Stimulated activated CD8-positive, alpha-beta memory T cell treated with anti-CD3 and anti-CD28 coated beads, Interleukin-12 subunit alpha, Interleukin-12 subunit beta, amount 100 ng/mL, for 24 hours (primary cell): ENCODE measurements around the gene CTNNAL1.

Experiments used
- DNase-seq: peaks from one replicate; pipeline ENCODE4 v3.0.0-alpha.2; 2020; ENCODE audit errors: extremely low read depth

CTNNAL1 gene

DNA sequence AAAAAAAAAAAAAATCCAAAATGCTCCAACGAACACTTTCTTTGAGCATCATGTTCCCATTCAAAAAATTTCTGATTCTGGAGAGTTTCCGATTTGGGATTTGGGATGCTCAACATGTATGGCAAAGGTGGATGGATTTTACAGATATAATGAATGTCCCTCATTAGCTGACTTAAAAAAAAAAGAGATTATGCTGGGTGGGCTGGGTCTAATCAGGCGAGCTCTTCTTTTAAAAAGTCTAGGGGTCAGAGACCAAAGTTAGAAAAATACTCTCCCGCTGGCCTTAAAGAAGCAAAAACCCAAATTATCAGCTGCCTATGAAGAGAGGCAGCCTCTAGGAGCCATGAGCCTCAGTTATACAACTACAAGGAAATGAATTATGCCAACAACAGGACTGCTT lies 15.2 kb upstream of the CTNNAL1 start:
- DNase-seq, result no peak

DNA sequence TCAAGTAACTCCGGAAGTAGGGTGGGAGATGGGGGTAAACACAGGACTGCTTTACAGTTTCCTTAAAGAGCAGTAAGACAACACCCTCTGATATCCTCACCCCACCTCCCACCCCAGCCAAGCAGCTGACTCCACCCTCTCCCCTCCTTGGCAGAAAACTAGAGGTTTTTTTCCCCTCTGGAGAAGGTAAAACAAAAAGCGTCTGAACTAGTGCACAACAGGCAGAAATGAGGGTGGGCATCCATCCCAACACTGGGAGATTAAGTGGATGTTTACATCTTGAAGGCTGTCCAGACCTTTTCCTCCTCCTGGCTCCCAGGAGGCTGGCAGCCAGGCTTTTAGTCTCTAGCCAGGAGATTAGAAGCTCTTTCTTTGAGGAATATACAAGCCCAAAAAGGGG lies 13.9 kb upstream of the CTNNAL1 start:
- no peak for DNase-seq

DNA sequence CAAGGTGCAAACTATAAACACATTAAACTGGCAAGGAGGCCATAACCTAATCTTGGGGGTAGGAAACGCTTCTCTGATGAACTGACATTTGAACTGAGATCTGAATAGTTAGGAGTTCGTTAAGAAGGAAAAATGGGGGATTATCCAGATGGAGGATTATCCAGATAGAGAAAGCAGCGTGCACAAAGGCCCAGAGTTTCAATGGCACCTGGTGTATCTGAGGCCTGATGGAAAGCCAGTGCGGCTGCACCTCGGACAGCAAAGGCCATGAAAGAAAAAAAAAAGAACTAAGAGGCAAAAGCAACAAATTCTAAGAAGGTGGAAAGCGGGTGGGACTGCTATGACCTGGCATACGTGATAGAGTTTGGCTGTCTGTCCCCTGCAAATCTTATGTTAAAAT lies 13.0 kb upstream of the CTNNAL1 start:
- no peak for DNase-seq

DNA sequence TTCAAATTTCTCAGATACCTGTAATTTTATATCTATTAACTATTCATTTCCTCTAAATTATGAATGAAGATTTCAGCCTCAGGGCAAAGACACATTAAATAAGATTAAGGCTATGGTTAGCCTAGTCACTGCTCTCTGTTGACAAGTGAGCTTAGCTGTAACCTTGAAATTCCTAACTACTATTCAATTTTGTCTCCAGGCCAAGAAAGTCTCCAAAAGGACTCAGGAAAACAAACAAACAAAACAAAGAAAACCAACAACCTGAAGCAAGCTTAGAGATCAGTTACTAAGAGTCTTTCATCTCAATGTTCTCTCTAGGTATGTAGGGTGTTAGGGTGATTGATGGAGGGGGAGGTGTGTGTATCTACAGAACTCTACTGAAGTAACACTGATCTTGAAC lies 9.6 kb upstream of the CTNNAL1 start:
- no peak for DNase-seq

DNA sequence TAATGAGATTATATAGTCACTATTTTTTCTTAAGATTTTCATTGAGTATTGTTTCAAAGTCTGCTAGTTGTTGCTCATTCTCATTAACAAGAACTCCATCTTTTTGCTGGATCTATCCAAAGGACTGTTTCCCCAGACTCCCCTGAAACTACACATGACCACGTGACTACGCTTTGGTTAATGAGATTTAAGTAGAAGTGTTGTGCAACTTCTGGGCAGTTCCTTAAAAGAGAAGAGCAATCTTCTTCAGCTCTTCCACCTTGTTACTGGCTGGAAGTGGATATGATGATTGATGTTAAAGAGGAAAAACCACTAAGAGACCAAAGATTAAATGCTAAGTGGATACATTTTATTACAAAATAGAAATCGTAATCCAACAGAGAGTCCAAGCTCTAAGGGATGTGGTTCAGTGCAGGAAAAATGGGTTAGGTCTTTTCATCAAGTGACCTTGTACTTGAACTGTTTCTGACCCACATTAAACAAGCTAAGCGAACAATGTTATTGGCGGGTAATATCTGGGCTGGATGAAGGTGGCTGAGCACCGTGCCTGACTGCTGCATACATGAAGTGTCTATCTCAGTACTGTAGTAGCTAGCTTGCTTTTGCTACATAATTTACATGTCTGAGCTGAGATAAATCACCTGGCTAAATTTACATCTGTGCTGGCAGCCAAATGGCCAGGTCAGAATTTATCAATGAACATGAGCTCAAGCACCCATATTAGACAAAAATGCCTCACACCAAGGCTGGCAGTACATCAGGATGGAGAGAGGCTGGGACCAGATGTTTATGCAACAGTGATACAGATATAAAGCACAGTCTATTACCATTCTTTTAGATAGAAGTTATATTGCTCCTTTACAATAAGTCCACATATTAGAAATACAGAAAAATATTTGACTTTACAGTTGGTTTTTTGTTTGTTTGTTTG lies 7.5 kb upstream of the CTNNAL1 start:
- DNase-seq, result no peak

DNA sequence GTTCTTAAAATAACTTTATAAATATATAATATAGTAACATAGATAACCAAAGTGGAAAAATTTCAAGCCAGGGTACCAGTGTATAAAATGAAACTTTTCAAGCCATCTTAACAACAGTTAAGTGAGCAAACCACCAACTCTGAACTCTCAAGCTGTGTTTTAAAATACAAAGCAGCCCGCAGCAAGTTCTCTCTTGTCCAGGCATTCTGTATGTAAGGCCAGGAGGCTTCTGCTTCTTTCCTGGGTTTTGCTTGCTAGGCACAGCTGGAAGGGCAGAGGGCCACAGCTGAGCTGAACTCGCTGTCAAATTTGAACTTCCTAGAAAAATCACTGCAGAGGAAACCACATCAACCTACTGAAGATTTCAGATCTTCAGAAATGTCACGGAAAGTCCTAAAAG lies 6.8 kb upstream of the CTNNAL1 start:
- no peak for DNase-seq

DNA sequence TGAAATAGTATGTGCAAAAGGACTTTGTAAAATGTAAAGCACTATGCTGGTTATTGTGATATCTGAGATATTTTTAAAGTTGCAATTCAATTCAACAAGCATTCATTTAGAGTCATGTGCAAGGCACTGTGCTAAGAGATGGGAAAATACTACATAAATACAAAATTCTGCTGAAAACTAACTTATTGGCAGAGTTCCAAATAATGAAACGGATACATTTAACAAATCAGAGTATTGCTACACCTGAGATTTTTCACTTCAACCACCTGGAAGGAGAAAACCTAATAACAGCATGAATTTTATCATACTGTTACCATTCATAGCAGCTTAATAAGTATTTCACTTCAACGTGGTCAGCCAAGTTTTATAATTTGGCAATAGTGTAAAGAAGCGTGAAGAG lies 6.1 kb upstream of the CTNNAL1 start:
- no peak for DNase-seq

DNA sequence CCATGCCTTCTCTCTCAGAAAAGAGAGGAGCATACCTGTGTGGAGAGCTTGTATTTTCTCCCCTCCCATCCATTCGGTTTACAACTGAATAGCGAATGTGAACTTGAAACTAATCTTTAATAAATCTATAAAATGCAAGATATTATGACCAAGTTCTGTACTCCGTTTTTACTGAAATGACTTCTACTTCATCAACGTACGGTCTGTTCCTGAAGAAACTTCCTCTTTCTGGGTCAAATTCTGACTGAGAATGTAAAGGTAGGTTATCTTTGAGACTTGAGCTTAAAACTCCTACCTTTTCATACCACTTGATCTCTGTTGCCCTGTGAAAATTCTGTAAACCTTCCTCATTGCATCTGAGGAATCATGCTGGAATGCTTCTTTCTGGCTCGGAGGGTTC lies 4.2 kb upstream of the CTNNAL1 start:
- DNase-seq, result no peak

DNA sequence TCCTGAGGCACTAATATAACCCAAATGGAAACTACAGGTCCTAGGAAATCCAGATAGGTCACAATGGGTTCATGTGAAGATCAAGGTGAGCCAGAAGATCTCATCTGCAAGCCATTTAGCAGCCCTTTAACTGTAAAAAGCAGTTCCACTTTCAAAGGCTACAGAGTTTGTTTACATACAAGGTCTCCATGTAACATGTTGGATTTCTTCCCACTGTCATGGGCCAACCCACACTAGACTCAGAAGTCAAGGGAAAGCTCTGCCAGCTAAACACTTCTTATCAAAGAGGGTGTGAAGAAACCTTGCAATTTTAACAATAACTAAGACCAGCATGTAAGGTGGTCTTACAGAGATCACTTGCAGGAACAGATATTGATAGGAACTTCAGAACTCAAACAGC lies 3.8 kb upstream of the CTNNAL1 start:
- DNase-seq, result no peak

DNA sequence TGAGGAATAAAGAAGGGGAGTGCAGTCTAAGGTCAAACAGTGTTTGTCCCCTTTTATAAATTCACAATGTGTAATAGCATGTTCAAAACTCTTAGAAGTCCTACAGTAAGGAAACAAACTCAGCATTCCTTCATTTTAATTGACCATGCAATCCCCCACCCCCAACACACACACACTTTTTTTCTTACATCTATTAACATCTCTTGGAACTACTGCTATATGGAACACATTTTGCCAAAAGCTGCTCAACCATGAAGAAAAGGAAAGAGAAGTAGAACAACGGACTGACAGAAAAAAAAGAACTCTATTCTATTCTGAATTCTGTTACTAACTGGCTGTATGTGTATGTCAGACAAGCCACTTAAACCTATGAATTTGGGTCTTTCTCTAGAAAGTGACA lies 2.8 kb upstream of the CTNNAL1 start:
- no peak for DNase-seq

DNA sequence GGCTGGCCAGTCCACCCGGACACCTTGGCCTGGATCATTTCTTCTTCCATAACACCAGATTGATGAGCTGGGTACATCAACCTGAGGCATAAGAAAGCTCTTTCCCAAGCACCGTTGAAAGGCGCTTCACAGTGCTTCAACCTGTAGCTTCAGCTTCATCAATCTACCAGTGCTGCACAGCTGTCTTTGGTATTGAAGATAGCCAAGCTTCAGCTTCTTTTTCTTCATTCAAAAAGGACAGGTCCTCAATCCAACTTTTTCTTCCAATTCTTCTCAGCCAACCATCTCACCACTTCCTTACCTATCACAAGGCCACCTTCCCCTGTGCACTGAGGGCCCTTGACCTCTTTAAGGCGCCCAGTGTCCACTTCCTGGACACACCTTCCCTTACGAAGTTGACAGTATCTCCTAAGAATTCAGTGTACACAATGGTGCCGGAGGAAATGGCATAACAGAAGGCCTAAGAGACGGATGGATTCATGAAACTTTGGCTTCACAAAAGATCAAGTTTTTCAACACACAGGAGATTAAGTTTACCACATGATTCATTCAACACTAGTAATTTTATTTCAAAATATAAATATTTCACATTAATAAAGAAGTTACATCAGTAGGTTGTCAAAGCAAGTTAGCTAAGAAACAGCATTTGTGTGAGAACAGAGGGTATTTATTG lies 1.4 kb upstream of the CTNNAL1 start:
- DNase-seq, result no peak

DNA sequence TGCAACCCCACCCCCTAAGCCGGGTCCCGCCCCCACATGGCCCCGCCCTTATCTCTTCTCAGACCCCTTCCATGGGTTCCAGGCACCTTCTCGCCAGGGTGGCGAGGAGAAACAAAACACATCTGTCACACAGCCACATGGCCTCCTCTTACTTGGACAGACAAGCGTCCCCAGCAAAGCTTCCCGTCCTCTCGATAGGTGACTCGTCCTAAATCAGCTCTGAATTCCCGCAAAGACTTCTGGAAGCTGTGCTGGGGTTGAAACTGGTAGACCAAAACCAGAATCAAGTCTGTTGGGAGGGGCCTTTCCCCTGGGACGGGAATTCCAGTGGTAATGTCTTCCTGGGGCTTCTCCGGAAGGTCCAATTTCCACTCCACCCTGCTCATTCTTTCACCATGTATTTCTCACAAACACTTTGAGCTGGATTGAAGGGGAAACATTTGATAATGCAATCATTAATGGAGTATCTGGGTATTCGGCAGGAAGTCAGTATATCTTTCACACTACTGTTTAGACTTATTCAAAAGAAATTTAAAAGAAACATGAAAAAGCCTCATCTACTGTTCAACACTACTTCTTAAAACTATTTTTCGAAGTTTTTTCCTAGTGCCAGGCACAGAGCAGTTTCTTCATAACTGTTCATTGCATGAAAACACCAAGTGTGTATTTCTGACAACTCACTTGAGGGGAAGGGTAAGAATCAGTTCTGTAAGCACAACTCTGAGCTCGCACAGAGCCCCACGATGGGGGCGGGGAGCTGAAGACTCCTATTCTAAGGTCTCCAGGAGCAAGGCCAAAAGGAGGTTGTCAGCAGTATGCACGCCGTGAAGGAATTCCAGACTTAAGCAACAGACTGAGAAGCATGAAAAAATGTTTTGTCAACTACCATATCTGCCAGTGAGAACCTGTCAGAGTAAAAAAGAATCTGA lies 644 bp upstream of the CTNNAL1 start:
- no peak for DNase-seq

DNA sequence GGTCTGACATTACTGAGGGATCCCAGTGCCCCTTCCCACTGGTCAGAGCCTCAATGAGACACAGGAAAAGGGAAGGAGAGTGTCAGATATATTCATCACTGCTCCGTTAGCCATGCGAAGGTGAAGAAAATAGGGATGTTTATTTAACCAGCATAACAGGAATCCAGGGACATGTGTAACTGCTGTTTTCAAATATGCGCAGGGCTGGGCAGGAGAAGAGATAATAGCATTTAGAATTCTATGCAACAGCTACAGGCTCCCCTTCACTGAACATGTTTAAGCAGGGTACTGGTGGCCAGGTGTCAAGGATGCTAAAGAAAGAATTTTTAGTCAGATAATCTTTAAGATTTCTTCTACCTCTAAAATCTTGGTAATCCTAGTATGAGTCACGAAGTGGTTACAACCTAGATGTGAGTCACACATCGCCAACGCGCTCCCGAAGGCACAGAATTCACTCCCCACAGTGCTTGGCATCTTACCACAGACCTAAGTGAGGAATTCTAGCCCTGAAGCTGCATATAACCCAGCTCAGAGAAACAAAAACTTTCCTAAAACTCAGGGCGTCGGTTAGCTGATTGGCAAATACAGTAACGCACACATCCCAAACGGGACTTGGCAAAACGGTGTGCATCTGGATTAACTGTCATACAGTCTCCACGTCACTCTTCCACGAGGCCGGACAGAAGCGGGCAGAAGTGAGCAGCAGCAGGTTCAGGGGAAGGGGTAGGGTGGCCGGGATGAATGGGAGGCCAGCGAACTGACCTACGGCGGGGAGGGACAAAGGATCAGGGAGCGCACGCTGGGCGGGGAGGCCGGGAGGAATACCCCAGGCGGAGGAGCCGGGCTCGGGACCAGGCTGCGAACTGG lies 1.1 kb downstream of the CTNNAL1 start:
- DNase-seq, result no peak

DNA sequence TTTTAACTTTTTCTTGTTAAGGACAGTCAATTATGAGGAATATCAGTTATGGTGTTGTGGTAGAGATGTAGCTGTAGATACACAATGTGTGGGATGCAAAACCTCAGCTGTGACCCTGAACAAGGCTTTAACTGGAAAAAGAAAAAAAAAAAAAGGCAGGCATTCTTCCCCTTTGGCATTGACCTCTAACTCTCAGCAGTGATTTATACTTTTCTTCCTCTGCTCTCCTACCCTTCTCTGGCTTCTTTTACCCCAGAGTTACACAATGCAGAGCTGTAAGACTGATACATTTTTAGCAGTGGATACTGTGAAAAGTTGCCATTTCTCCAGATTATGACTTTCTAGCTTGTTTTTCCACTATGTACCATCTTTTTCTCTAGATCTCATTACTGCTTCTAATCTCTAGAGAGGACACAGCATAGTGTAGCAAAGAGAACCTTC lies 2.0 kb downstream of the CTNNAL1 start:
- DNase-seq, result no peak

DNA sequence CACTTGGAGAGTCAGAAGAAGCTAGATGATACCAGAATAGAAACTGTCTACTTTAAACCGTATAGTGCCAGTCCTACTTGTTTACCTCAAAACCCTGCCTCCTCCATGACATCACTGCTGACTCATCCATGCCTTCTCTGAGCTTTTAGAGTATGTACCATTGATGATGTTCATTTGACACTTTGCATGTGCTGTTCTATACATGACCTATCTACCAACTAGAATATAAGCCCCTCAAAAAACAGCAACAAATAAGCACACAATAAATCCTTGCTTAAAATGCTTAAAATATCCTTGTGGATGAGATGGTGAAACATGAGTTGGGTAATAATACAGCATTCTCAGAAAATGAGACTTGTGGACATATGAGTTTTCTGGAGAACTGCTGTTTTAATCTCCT lies 2.6 kb downstream of the CTNNAL1 start:
- DNase-seq, result no peak

DNA sequence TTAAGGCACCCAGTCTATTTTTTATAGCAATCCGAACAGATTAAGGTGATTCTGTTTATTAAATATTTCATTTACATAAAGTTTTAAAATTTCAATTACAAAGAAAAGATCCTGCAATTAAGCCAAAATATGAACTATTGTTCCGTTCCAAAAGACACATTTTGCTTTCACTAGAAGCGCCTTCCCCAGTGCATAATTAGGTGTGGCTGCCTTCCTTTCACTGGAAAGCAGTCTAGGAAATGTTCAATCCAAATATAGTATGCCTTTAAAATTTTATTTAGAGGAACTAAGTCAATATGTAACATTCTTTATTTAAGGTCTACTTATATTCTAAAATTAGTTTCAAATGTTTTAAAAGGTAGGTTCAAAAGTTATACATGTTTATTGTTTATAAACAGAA lies 7.6 kb downstream of the CTNNAL1 start:
- DNase-seq, result no peak

DNA sequence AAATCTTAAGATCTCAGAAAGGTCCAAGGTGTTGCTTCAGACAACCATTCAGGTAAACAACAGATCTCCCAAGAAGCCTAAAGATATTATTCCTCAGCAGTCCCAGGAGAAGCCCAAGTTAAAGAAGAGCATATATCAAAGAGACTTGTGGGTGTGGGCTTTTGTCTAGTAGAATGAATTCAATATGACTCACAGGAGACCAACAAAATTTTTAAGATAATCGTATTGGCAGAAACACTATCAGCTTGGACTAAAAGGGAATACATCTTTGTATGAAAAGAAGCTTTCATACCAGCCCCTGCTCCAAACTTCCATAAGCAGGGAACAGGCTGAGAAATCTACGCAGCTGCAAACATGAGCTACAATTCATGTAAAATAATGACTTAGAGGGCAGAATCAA lies 10.2 kb downstream of the CTNNAL1 start:
- no peak for DNase-seq

DNA sequence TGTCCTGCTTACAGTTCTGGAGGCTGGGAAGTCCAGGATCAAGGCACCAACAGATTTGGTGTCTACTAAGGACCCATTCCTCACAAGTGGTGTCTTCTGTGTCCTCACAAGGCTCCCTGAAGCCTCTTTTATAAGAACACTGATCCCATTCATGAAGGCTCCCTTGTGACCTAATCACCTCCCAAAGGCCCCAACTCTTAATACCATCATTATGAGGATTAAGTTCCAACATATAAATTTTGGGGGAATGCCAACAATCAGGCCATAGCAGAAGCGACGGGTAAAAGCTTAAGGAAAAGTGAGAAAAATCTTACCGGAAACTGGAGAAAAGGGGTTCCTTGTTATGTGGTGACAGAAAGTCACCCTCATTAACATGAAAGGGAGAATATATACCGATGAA lies 11.2 kb downstream of the CTNNAL1 start:
- no peak for DNase-seq

DNA sequence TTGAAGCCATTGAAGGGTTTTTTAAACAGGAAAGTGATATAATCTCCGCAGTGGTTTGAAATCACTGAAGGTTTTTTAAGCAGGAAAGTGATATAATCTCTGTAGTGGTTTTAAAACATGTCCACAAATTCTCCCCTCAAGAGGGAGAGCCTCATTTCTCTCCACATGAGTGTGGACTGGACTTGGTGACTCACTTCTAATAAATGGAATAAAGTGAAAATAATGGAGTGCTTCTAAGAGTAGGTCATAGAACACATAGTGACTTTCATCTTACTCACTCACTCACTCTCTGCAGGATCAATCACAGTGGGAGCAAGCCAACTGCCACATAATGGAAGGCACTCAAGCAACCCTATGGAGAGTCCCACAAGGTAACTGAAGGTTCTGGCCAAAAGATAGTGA lies 12.0 kb downstream of the CTNNAL1 start:
- no peak for DNase-seq

DNA sequence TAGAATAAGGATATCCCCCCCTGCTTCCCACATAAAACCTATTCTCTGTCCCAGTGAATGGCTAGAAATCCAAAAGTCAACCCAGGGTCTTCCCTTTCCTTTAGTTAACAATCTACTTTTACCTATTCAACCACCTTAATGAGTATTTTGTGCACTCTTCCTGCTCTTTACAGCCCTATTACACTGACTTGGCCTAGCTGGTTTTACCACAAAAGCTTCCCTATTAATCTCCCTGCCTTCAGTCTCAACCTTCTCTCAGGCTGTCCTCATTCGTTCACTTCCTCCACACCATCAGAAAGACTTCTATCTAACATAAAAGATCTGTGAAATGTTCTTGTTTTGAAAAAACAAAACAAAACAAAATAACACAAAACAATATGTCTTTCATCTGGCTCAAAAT lies 16.2 kb downstream of the CTNNAL1 start:
- no peak for DNase-seq

DNA sequence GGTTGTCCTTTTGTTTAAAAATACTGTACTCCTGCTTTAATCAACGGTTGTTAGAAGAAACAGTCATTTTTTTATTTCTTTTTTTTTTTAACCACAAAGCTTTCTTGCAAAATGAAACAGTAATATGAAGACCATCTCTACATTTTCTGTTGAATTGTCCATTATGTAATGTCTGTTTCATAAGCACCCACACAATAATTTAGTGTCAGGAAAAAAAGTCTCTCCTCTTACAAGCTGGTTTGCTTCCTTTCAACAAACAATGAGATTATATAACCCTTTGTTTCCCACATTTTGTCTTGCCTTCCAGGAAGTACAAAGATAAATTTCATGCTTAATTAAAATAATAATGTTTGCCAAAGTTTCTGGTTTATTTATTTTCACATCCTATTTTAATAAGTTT lies 16.7 kb downstream of the CTNNAL1 start:
- no peak for DNase-seq
